ENCODE measurements around the gene WDR77. TPM values are rescaled to one million over a fixed set of nuclear protein-coding genes. Genes with fewer than 3 reads are reported as not detected.
A peak's percentile ranks its signal among the peaks of the same experiment; 100 is the strongest.

The WDR77 gene
- 10 to 100 TPM; 89.6 to 95.0 (median 93.7) TPM for total RNA-seq

DNA sequence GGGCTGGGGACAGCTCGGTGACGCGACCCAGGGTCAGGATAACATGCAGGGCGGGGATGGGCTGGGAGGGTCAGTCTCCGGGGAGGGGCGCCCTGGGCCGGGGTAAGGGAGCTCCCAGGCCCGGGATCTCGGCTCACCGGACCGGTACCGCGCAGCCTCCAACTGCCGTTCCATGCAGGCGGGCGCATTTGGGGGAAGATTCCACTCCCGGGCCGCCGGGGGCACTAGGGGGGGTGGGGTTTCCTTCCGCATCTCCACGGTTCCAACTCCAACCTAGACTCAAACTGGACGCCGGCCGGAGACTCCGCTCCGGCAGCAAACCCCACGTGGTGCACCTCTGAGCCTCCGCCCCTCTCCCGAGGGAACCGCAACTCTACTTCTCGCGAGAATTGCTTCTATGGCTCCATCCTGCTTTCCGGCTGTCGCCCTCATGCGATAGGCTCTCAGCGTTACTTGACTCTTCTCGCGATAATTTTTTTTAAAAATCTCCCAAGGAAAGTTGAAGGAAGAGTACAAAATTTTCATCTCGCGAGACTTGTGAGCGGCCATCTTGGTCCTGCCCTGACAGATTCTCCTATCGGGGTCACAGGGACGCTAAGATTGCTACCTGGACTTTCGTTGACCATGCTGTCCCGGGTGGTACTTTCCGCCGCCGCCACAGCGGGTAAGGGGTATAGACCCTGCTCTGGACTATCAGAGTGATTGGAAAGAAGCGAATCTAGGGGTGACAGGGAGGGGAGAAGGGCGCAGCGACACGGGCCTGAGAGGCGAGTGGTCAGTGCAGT, at the start of gene WDR77, which contains the start of gene ATP5PB:
Gene WDR77 (minus strand): TSS at position 339 of the 785 bp plus-strand sequence. CDS start 87 bp downstream, at position 252.
Gene ATP5PB (plus strand): TSS at position 547 of the 785 bp plus-strand sequence. CDS start 78 bp downstream, at position 625.
- H3K27me3 Mint-ChIP-seq (ENCODE audit: low read depth): no peaks in the 10 kb centered on the region

DNA sequence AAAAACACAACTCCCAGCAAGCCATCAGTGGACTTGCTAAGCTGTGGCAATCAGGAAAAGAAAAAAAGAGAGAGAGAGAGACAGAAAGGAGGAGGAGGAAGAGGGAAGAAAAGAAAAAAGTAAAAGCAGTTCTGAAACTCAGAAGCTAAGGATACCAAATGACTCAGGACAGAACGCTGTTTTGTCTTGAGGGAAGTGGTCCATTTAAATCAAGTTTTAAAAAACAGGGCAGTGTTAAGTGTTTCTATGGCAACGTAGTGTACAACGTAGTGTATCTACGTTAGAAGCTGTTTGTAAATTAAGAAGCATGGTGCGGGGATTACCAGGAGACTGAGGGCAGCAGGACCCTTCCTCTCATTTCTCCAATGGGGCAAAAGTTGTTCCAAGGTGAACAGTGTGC, 48.5 kb upstream of the WDR77 start:
- Mint-ChIP-seq H3K4me1 (ENCODE audit: low read depth) (peaks cover 24% of the 10 kb centered on the region), H3K9me3 (peaks cover 13% of the 10 kb centered on the region), H3K27me3 (ENCODE audit: low read depth) (no peaks in the 10 kb centered on the region), H3K4me3 (no peak overlapping the region), H3K36me3 (ENCODE audit: insufficient read depth) (no peaks in the 10 kb centered on the region)
- DNase-seq: no peak
- ATAC-seq: no peak

More for the DNA sequence above, at the start of gene WDR77, which contains the start of gene ATP5PB:
- peak; percentile 85 for DNase-seq
- H3K4me1 Mint-ChIP-seq (ENCODE audit: low read depth): peaks cover 86% of the 10 kb centered on the region
- H3K4me3 Mint-ChIP-seq: peak within 1 kb of the TSS; percentile 100
- ATAC-seq: peak; percentile 98
- peaks cover 56% of the 10 kb centered on the region for H3K36me3 Mint-ChIP-seq (ENCODE audit: insufficient read depth)
- H3K9me3 Mint-ChIP-seq: no peaks in the 10 kb centered on the region

- Mint-ChIP-seq H3K27me3 (ENCODE audit: low read depth) (no peaks in the 10 kb centered on the region), H3K4me1 (ENCODE audit: low read depth) (peaks cover 21% of the 10 kb centered on the region), H3K4me3 (no peak overlapping the region), H3K36me3 (ENCODE audit: insufficient read depth) (no peaks in the 10 kb centered on the region), H3K9me3 (peaks cover 13% of the 10 kb centered on the region)
- DNase-seq (no peak), ATAC-seq (peak; percentile 73 to 83)
Observed at GRCh38 chr1:111496398-111496797, 47.3 kb upstream of the WDR77 start.

DNA sequence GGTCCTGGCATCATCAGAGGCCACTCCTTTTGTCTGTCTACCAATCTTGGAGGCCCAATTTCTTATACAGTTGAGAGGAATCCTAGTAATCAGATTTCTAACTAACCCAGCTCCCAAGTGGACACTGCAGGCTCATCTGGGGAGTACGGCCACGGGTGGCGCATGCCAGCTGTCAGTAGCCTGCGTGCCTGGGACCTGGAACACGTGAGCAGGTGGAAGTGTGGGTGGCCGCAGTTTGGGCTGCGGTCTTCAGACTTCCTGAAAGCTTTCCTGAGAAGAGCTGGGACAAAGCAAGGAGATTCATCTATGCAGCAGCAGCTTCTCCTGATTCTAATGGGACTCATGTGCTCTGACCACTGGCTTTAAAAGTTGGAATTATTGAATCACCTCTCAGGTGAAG, 42.0 kb upstream of the WDR77 start:
- H3K36me3 Mint-ChIP-seq (ENCODE audit: insufficient read depth): no peaks in the 10 kb centered on the region
- no peak for ATAC-seq
- DNase-seq: no peak
- H3K4me1 Mint-ChIP-seq (ENCODE audit: low read depth): no peaks in the 10 kb centered on the region
- no peaks in the 10 kb centered on the region for H3K27me3 Mint-ChIP-seq (ENCODE audit: low read depth)
- H3K4me3 Mint-ChIP-seq: no peak overlapping the region
- H3K9me3 Mint-ChIP-seq: peaks cover 7% of the 10 kb centered on the region

- DNase-seq: no peak
- no peaks in the 10 kb centered on the region for H3K36me3 Mint-ChIP-seq (ENCODE audit: insufficient read depth)
- no peaks in the 10 kb centered on the region for H3K27me3 Mint-ChIP-seq (ENCODE audit: low read depth)
- no peak overlapping the region for H3K4me3 Mint-ChIP-seq
- no peak for ATAC-seq
- no peaks in the 10 kb centered on the region for H3K4me1 Mint-ChIP-seq (ENCODE audit: low read depth)
- peaks cover 4% of the 10 kb centered on the region for H3K9me3 Mint-ChIP-seq
Observed at GRCh38 chr1:111490220-111490619, 41.2 kb upstream of the WDR77 start.

- ATAC-seq: no peak
- Mint-ChIP-seq H3K4me3 (no peak overlapping the region), H3K9me3 (no peaks in the 10 kb centered on the region)
Observed at GRCh38 chr1:111489604-111490003, 40.5 kb upstream of the WDR77 start.

DNA sequence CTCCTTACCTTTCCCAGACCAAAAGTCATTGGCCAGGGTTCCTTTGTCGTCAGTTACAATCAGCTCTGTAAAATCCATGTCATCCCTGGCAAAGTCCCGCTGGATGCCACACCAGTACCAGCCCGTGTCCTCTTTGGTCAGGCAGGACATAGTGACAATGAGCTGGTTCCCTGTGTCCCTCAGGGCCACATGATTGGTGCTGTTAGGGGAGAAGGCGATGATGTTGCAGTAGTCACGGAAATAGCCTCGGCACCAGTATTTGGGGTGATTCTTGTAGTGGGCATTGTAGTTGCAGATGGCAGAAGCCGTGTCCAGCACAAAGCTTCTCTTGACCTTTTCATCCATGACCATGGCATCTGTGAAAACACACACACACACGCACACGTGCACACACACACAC, 39.6 kb upstream of the WDR77 start:
- Mint-ChIP-seq H3K27me3 (ENCODE audit: low read depth) (no peaks in the 10 kb centered on the region), H3K4me1 (ENCODE audit: low read depth) (peaks cover 3% of the 10 kb centered on the region), H3K9me3 (no peaks in the 10 kb centered on the region), H3K4me3 (no peak overlapping the region), H3K36me3 (ENCODE audit: insufficient read depth) (no peaks in the 10 kb centered on the region)
- no peak for ATAC-seq
- no peak for DNase-seq

More at GRCh38 chr1:111489604-111490003, 40.5 kb upstream of the WDR77 start:
- H3K27me3 Mint-ChIP-seq (ENCODE audit: low read depth): no peaks in the 10 kb centered on the region
- no peaks in the 10 kb centered on the region for H3K4me1 Mint-ChIP-seq (ENCODE audit: low read depth)
- no peaks in the 10 kb centered on the region for H3K36me3 Mint-ChIP-seq (ENCODE audit: insufficient read depth)
- no peak for DNase-seq

DNA sequence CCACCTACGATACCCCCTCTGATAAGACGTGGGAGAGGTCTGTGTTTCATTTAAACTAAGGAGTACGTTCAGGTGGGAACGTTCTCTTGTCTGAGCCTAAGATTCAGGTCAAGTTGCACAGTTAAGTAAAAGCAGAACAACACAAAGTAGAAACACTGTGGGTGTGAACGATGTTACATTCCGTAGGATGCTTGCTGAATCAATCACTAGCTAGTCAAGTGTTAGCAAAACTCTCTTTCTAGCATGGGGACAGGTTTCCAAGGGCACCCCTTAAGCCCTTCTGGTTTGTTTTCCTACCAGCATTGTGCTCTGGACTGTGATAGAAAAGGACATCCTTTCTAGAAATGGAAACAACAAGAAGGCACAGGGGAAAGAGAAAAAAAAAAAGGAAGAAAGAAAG, 38.1 kb upstream of the WDR77 start:
- no peak overlapping the region for H3K4me3 Mint-ChIP-seq
- ATAC-seq: no peak

DNA sequence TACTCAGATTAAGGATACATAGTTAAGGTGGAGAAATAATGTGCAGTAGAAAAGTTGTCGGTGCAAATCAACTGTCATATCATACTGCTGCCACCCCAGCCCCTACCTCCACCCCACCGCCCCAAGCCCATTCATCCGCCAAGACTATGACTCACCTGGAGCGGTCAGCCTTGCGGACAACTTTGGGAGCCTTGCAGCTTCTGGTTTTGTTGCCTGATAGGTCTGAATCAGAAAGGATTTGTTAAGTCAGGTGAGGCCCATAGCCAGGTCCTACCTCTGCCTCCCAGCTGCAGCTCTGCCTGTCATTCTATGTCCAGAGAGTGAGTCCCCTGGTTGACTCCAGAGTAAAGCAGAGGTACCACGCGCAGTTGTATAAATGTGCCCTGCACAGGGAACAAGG, 37.4 kb upstream of the WDR77 start:
- DNase-seq: no peak
- Mint-ChIP-seq H3K4me3 (no peak overlapping the region), H3K27me3 (ENCODE audit: low read depth) (no peaks in the 10 kb centered on the region), H3K36me3 (ENCODE audit: insufficient read depth) (no peaks in the 10 kb centered on the region), H3K9me3 (no peaks in the 10 kb centered on the region), H3K4me1 (ENCODE audit: low read depth) (peaks cover 8% of the 10 kb centered on the region)
- no peak for ATAC-seq

More for the DNA sequence above, 38.1 kb upstream of the WDR77 start:
- Mint-ChIP-seq H3K4me1 (ENCODE audit: low read depth) (peaks cover 5% of the 10 kb centered on the region), H3K9me3 (no peaks in the 10 kb centered on the region), H3K36me3 (ENCODE audit: insufficient read depth) (no peaks in the 10 kb centered on the region), H3K27me3 (ENCODE audit: low read depth) (no peaks in the 10 kb centered on the region)
- DNase-seq: no peak

GRCh38 chr1:111484391-111485026, 35.5 kb upstream of the WDR77 start:
- H3K9me3 Mint-ChIP-seq: no peaks in the 10 kb centered on the region
- no peaks in the 10 kb centered on the region for H3K27me3 Mint-ChIP-seq (ENCODE audit: low read depth)
- DNase-seq (no peak), ATAC-seq (no peak)
- no peaks in the 10 kb centered on the region for H3K36me3 Mint-ChIP-seq (ENCODE audit: insufficient read depth)
- peaks cover 14% of the 10 kb centered on the region for H3K4me1 Mint-ChIP-seq (ENCODE audit: low read depth)
- H3K4me3 Mint-ChIP-seq: no peak overlapping the region

DNA sequence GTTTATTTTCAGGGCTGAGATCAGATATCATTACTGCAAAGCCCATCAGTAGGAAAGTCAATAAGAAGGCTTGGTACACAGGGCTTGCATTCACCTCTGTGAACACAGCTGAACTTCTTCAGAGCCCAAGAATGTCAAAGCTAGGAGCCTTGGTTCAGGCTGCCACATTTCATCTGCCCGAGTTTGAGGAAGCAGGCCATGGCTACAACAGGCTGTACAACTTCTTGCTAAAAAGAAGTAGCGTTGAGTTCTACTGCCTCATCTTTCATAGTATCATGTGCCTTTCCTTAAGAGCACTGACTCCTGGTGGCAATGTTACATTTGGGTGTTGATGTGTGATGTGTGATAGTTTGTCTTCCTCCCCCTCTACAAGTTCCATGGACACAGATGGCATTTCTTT, 34.8 kb upstream of the WDR77 start:
- no peak overlapping the region for H3K4me3 Mint-ChIP-seq
- H3K27me3 Mint-ChIP-seq (ENCODE audit: low read depth): no peaks in the 10 kb centered on the region
- no peaks in the 10 kb centered on the region for H3K9me3 Mint-ChIP-seq
- no peaks in the 10 kb centered on the region for H3K36me3 Mint-ChIP-seq (ENCODE audit: insufficient read depth)
- no peak for DNase-seq
- ATAC-seq: no peak
- peaks cover 17% of the 10 kb centered on the region for H3K4me1 Mint-ChIP-seq (ENCODE audit: low read depth)

DNA sequence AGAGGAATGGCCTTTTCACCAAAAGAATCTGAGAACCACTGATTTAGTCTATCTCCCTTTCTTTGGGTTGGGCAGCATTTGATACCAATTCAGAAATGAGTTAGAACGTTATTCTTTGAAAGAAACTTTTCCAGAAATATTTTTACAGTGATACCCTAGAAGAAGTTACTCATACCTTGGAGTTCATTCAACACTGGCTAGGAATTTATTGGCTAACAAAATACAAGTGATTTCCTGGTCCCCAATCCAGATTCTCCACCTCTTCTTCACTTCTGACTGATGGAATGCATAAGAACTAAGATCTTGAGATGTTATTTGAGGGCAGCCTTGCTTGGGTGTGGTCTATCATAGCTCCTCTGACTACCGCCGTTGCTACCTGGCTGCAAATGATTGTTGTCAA, 34.1 kb upstream of the WDR77 start:
- H3K9me3 Mint-ChIP-seq: peaks cover under 1% of the 10 kb centered on the region
- H3K27me3 Mint-ChIP-seq (ENCODE audit: low read depth): no peaks in the 10 kb centered on the region
- H3K36me3 Mint-ChIP-seq (ENCODE audit: insufficient read depth): peaks cover under 1% of the 10 kb centered on the region
- DNase-seq: no peak
- ATAC-seq: no peak
- no peak overlapping the region for H3K4me3 Mint-ChIP-seq
- peaks cover 24% of the 10 kb centered on the region for H3K4me1 Mint-ChIP-seq (ENCODE audit: low read depth)

- peak; percentile 57 to 68 for ATAC-seq
- H3K27me3 Mint-ChIP-seq (ENCODE audit: low read depth): no peaks in the 10 kb centered on the region
- peaks cover 39% of the 10 kb centered on the region for H3K4me1 Mint-ChIP-seq (ENCODE audit: low read depth)
- peaks cover 6% of the 10 kb centered on the region for H3K9me3 Mint-ChIP-seq
- H3K36me3 Mint-ChIP-seq (ENCODE audit: insufficient read depth): peaks cover 8% of the 10 kb centered on the region
- peak; percentile 51 for DNase-seq
- no peak overlapping the region for H3K4me3 Mint-ChIP-seq
Observed at GRCh38 chr1:111481387-111482221, 32.5 kb upstream of the WDR77 start.

DNA sequence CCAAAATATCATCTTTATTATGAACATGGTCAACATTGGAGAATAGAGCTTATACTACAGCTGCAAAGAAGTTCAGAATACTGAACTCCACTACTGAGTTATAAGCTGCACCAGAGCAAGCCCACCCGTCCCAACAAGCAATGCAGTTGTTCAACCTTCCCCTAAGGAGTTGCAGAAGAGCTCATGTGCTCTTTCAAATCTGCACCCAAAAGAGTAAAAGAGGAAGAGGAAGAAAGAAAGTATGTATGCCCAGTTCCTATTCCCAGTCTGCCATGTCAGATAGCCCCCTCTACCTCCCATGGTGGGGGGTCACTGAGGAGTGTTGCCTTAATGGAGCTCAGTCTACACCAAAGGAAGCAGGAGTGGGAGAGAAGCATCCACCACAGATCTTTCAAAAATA, 31.6 kb upstream of the WDR77 start:
- no peaks in the 10 kb centered on the region for H3K27me3 Mint-ChIP-seq (ENCODE audit: low read depth)
- H3K36me3 Mint-ChIP-seq (ENCODE audit: insufficient read depth): peaks cover 8% of the 10 kb centered on the region
- no peak for ATAC-seq
- H3K4me3 Mint-ChIP-seq: no peak overlapping the region
- DNase-seq: no peak
- H3K9me3 Mint-ChIP-seq: peaks cover 6% of the 10 kb centered on the region
- peaks cover 49% of the 10 kb centered on the region for H3K4me1 Mint-ChIP-seq (ENCODE audit: low read depth)

Measured in activated T-cell treated with anti-CD3 and anti-CD28 coated beads, Interleukin-2, amount 50 U/mL, for 4 hours (primary cell).